Muscle layer of colon (tissue), 2 donors: Measurements from ENCODE around the gene MMD.

Experiments used
- H3K27ac ChIP-seq: one replicate; pipeline ENCODE4 v1.7.0; 2013; ENCODE audit warnings: low read depth, mild to moderate bottlenecking, low read length, moderate library complexity
- H3K27me3 ChIP-seq, 2 donors: one replicate each; pipeline ENCODE4 v1.7.0; 2013; ENCODE audit warnings: low read length in 2 of 2, mild to moderate bottlenecking in 2 of 2; ENCODE audit not compliant: insufficient read depth in 2 of 2, control insufficient read depth in 1 of 2
- H3K36me3 ChIP-seq: one replicate; pipeline ENCODE4 v1.7.0; 2013; ENCODE audit warnings: mild to moderate bottlenecking, low read length; ENCODE audit not compliant: insufficient read depth
- H3K4me1 ChIP-seq: one replicate; pipeline ENCODE4 v1.7.0; 2013; ENCODE audit warnings: mild to moderate bottlenecking, low read length; ENCODE audit not compliant: insufficient read depth
- H3K4me3 ChIP-seq, 2 donors: one replicate each; pipeline ENCODE4 v1.7.0; 2013; ENCODE audit warnings: low read length in 2 of 2, low read depth in 1 of 2, mild to moderate bottlenecking in 1 of 2, moderate library complexity in 1 of 2
- H3K9ac ChIP-seq: one replicate; pipeline ENCODE4 v1.7.0; 2013; ENCODE audit warnings: low read length
- H3K9me3 ChIP-seq: one replicate; pipeline ENCODE4 v1.7.0; 2013; ENCODE audit warnings: mild to moderate bottlenecking, low read length
- donor health status: abdominal sarcoma.
- donor health status: Adenocarcinoma of cecum.

Gene MMD

GRCh38 chr17:55356434-55357328 is 65.0 kb downstream of the MMD start:
- H3K27me3 ChIP-seq: no peaks in the 10 kb centered on the region
- H3K4me3 ChIP-seq: no peak overlapping the region
- H3K4me1 ChIP-seq: no peaks in the 10 kb centered on the region
- no peaks in the 10 kb centered on the region for H3K9me3 ChIP-seq
- no peak overlapping the region for H3K27ac ChIP-seq
- no peak overlapping the region for H3K9ac ChIP-seq
- no peaks in the 10 kb centered on the region for H3K36me3 ChIP-seq

- no peaks in the 10 kb centered on the region for H3K27me3 ChIP-seq
- no peak overlapping the region for H3K9ac ChIP-seq
- no peaks in the 10 kb centered on the region for H3K36me3 ChIP-seq
- peaks cover 4% of the 10 kb centered on the region for H3K4me1 ChIP-seq
- H3K9me3 ChIP-seq: no peaks in the 10 kb centered on the region
- H3K27ac ChIP-seq: no peak overlapping the region
- no peak overlapping the region for H3K4me3 ChIP-seq
These were observed 66.7 kb downstream of the MMD start for GRCh38 chr17:55354941-55355340.

- Histone ChIP-seq H3K4me1 (peaks cover 10% of the 10 kb centered on the region), H3K36me3 (no peaks in the 10 kb centered on the region), H3K9ac (no peak overlapping the region), H3K27ac (no peak overlapping the region), H3K4me3 (no peak overlapping the region), H3K27me3 (no peaks in the 10 kb centered on the region), H3K9me3 (no peaks in the 10 kb centered on the region)
These were observed 67.6 kb downstream of the MMD start for GRCh38 chr17:55354010-55354409.

GRCh38 chr17:55351226-55351625 is 70.4 kb downstream of the MMD start:
- Histone ChIP-seq H3K27ac (peak overlapping the region; percentile 21), H3K36me3 (no peaks in the 10 kb centered on the region), H3K9ac (no peak overlapping the region), H3K4me3 (no peak overlapping the region), H3K27me3 (no peaks in the 10 kb centered on the region), H3K4me1 (peaks cover 17% of the 10 kb centered on the region), H3K9me3 (no peaks in the 10 kb centered on the region)

- Histone ChIP-seq H3K36me3 (no peaks in the 10 kb centered on the region), H3K4me3 (no peak overlapping the region), H3K9ac (no peak overlapping the region), H3K9me3 (no peaks in the 10 kb centered on the region), H3K4me1 (peaks cover 17% of the 10 kb centered on the region), H3K27ac (peak overlapping the region; percentile 21), H3K27me3 (no peaks in the 10 kb centered on the region)
These were observed 70.8 kb downstream of the MMD start for GRCh38 chr17:55350825-55351205.

GRCh38 chr17:55348749-55349354 is 72.8 kb downstream of the MMD start:
- no peaks in the 10 kb centered on the region for H3K27me3 ChIP-seq
- H3K4me3 ChIP-seq: no peak overlapping the region
- no peaks in the 10 kb centered on the region for H3K9me3 ChIP-seq
- no peak overlapping the region for H3K27ac ChIP-seq
- H3K36me3 ChIP-seq: no peaks in the 10 kb centered on the region
- no peak overlapping the region for H3K9ac ChIP-seq
- H3K4me1 ChIP-seq: peaks cover 17% of the 10 kb centered on the region

- Histone ChIP-seq H3K4me3 (no peak overlapping the region), H3K27ac (no peak overlapping the region)
These were observed 74.3 kb downstream of the MMD start for GRCh38 chr17:55347341-55347740.

GRCh38 chr17:55346658-55347057 is 75.0 kb downstream of the MMD start:
- H3K4me3 ChIP-seq: no peak overlapping the region
- H3K9ac ChIP-seq: no peak overlapping the region
- H3K9me3 ChIP-seq: no peaks in the 10 kb centered on the region
- H3K27ac ChIP-seq: no peak overlapping the region
- peaks cover 17% of the 10 kb centered on the region for H3K4me1 ChIP-seq
- H3K27me3 ChIP-seq: no peaks in the 10 kb centered on the region
- H3K36me3 ChIP-seq: no peaks in the 10 kb centered on the region

More at GRCh38 chr17:55347341-55347740, 74.3 kb downstream of the MMD start:
- Histone ChIP-seq H3K9me3 (no peaks in the 10 kb centered on the region), H3K36me3 (no peaks in the 10 kb centered on the region), H3K9ac (no peak overlapping the region), H3K4me1 (peaks cover 17% of the 10 kb centered on the region), H3K27me3 (no peaks in the 10 kb centered on the region)

GRCh38 chr17:55345132-55345531 is 76.5 kb downstream of the MMD start:
- peaks cover 13% of the 10 kb centered on the region for H3K4me1 ChIP-seq
- H3K4me3 ChIP-seq: no peak overlapping the region
- H3K27me3 ChIP-seq: no peaks in the 10 kb centered on the region
- no peak overlapping the region for H3K27ac ChIP-seq
- no peak overlapping the region for H3K9ac ChIP-seq
- H3K36me3 ChIP-seq: no peaks in the 10 kb centered on the region
- H3K9me3 ChIP-seq: no peaks in the 10 kb centered on the region

GRCh38 chr17:55344514-55344997 is 77.1 kb downstream of the MMD start:
- no peak overlapping the region for H3K9ac ChIP-seq
- peaks cover 13% of the 10 kb centered on the region for H3K4me1 ChIP-seq
- H3K4me3 ChIP-seq: no peak overlapping the region
- no peak overlapping the region for H3K27ac ChIP-seq
- H3K27me3 ChIP-seq: no peaks in the 10 kb centered on the region
- no peaks in the 10 kb centered on the region for H3K36me3 ChIP-seq
- no peaks in the 10 kb centered on the region for H3K9me3 ChIP-seq

- H3K9me3 ChIP-seq: no peaks in the 10 kb centered on the region
- H3K4me3 ChIP-seq: no peak overlapping the region
- H3K9ac ChIP-seq: no peak overlapping the region
- H3K4me1 ChIP-seq: peaks cover 8% of the 10 kb centered on the region
- no peaks in the 10 kb centered on the region for H3K36me3 ChIP-seq
- no peak overlapping the region for H3K27ac ChIP-seq
- H3K27me3 ChIP-seq: no peaks in the 10 kb centered on the region
These were observed 77.6 kb downstream of the MMD start for GRCh38 chr17:55343900-55344513.
